ENCODE data around the gene ARFGAP3.

GRCh38 chr22:42876041-42876440 is 19.0 kb upstream of the ARFGAP3 start:
- no peak for TF ChIP-seq CTCF (conservative IDR thresholded peaks at IDR 0.05; ENCODE audit: low read depth, low read length)
- TF ChIP-seq EZH2 (IDR thresholded peaks at IDR 0.05; ENCODE audit: borderline replicate concordance, low read depth, low read length, poor library complexity, severe bottlenecking), result no peak
